Calu3 (cell line): ENCODE results near the gene LRRC57. TPM values are rescaled to one million over a fixed set of nuclear protein-coding genes. Genes with fewer than 3 reads are reported as not detected.

ENCODE experiments used
- BruUV-seq: library from RNA; stranded (reverse); fragments of 400-500 nt; replicated peaks from 2 replicates; lab custom pipeline; 2021; lab: Mats Ljungman, UMichigan
- CTCF ChIA-PET: fragments of 300-600 bp; sonication (Branson Sonifier 250); formaldehyde crosslinking; loops from one replicate; lab custom pipeline; 2022; ENCODE audit warnings: antibody characterized with exemption; lab: Charles Lee
- DNase-seq: peaks from one replicate; pipeline ENCODE4 v3.0.0; 2022
- H3K27ac Mint-ChIP-seq: one replicate; pipeline ENCODE4 v1.8.0; 2022; ENCODE audit warnings: mixed read lengths; ENCODE audit not compliant: unreplicated experiment
- H3K27me3 Mint-ChIP-seq: one replicate; pipeline ENCODE4 v1.8.0; 2022; ENCODE audit warnings: mixed read lengths; ENCODE audit not compliant: unreplicated experiment
- H3K36me3 Mint-ChIP-seq: one replicate; pipeline ENCODE4 v1.8.0; 2022; ENCODE audit warnings: mild to moderate bottlenecking, moderate library complexity, mixed read lengths; ENCODE audit not compliant: insufficient read depth, unreplicated experiment
- H3K4me1 Mint-ChIP-seq: one replicate; pipeline ENCODE4 v1.8.0; 2022; ENCODE audit warnings: mild to moderate bottlenecking, low read depth, mixed read lengths; ENCODE audit not compliant: unreplicated experiment
- H3K4me3 Mint-ChIP-seq: one replicate; pipeline ENCODE4 v1.8.0; 2022; ENCODE audit warnings: mild to moderate bottlenecking, low read depth, moderate library complexity, mixed read lengths; ENCODE audit not compliant: unreplicated experiment
- H3K9me3 Mint-ChIP-seq: one replicate; pipeline ENCODE4 v1.8.0; 2022; ENCODE audit warnings: low read depth, mixed read lengths; ENCODE audit not compliant: unreplicated experiment
- CTCF ChIP-seq: fragments of 200-600 bp; IDR thresholded peaks from one replicate; pipeline ENCODE4 v1.8.0; 2022; ENCODE audit warnings: antibody characterized with exemption; ENCODE audit not compliant: unreplicated experiment
- intact Hi-C: fragments of 100-400 bp; cut with micrococcal nuclease; formaldehyde crosslinking; loops from one replicate; pipeline ENCODE4 v1.10.0; 2022; ENCODE audit not compliant: unreplicated experiment
- total RNA-seq: library from RNA; stranded (reverse); gene quantifications from 2 replicates; pipeline ENCODE4 v1.2.3, GENCODE V29; 2022

The LRRC57 gene
- total RNA-seq, 1 experiment from 2014 or later: 13.7 TPM

DNA sequence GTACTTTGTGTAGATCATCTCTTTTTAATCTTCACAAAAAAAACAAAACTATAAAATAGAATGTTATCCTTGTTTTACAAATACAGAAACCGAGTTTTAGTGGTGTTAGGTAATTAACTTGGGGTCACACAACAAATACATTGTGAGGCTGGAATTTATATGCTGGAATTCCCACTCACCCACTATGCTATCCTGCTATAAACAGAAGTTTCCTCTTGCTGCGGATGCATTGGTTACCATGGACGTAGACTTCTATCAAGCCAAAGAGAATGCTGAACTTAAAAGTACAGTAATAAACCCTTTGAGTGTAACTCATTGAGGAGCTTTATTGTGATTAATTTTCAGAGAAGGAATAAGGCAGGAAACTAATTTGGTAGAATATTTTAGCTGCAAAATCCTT, 44.0 kb downstream of the LRRC57 start:
- CTCF ChIA-PET: no interaction called here
- Mint-ChIP-seq H3K36me3 (no peaks in the 10 kb centered on the region), H3K4me3 (no peak overlapping the region), H3K27ac (no peak overlapping the region), H3K27me3 (no peaks in the 10 kb centered on the region), H3K9me3 (no peaks in the 10 kb centered on the region), H3K4me1 (no peaks in the 10 kb centered on the region)
- no TSS peak for BruUV-seq
- TF ChIP-seq CTCF: no peak
- intact Hi-C loops: loop anchor here (1.0 kb wide), 1 partner anchor 12 kb away; no protein-coding TSS in a partner anchor
- no peak for DNase-seq

GRCh38 chr15:42503825-42504224, 44.8 kb downstream of the LRRC57 start:
- DNase-seq: no peak
- no TSS peak for BruUV-seq
- H3K27ac Mint-ChIP-seq: no peak overlapping the region
- H3K36me3 Mint-ChIP-seq: peaks cover 3% of the 10 kb centered on the region
- CTCF ChIA-PET: no interaction called here
- no peaks in the 10 kb centered on the region for H3K9me3 Mint-ChIP-seq
- TF ChIP-seq CTCF: no peak
- H3K4me1 Mint-ChIP-seq: no peaks in the 10 kb centered on the region
- no peak overlapping the region for H3K4me3 Mint-ChIP-seq
- no peaks in the 10 kb centered on the region for H3K27me3 Mint-ChIP-seq
- intact Hi-C loops: loop anchor here (1.0 kb wide), 1 partner anchor 12 kb away; no protein-coding TSS in a partner anchor

DNA sequence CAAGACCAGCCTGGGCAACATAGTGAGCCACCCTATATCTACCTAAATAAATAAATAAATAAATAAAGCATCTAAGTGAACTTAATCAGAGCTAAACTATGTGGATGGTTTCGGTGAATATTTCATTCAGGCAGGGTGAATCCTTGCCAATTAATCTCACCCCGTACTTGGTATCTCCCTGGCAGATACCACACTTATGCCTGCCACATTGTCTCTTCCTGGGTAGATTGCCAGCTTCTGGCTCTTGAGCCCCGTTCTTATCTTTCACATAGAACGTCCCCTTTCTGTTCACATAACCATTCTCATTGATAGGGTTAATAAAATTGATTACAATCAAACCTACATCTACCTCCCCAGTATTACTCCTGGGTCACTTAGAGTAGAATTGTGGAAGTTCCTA, 46.1 kb downstream of the LRRC57 start:
- CTCF ChIA-PET: interaction anchor here (0.7 kb wide), 1 partner anchor 1554 kb away, joined by 5 read pairs; no protein-coding TSS in a partner anchor
- Mint-ChIP-seq H3K36me3 (peaks cover 3% of the 10 kb centered on the region), H3K4me3 (no peak overlapping the region), H3K27ac (no peak overlapping the region), H3K27me3 (no peaks in the 10 kb centered on the region), H3K4me1 (no peaks in the 10 kb centered on the region), H3K9me3 (no peaks in the 10 kb centered on the region)
- BruUV-seq: no TSS peak
- no peak for DNase-seq
- intact Hi-C loops: no loop called here
- no peak for TF ChIP-seq CTCF

DNA sequence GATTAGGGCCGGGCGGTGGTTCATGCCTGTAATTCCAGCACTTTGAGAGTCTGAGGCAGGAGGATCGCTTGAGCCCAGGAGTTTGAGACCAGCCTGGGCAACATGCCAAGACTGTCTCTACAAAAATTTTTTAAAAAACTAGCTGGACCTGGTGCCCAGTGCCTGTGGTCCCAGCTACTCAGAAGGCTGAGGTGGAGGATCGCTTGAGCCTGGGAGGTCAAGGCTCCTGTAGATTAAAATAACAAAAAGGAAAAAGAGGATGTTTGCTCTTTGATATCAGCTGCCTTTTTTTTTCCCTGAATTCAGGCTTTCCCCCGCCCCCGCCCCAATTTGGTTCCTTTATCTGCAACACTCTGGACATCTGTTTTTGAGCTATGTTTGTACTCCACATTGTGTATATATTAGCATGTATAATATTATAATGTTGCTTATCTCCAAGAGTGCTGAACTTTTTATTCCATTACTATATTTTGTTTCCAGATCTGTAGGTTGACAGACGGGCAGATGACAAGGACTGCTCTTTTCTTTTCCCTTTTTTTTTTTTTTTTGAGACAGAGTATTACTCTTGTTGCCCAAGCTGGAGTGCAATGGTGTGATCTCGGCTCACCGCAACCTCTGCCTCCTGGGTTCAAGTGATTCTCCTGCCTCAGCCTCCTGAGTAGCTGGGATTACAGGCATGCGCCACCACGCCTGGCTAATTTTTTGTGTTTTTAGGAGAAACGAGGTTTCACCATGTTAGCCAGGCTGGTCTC, 48.6 kb downstream of the LRRC57 start:
- no TSS peak for BruUV-seq
- Mint-ChIP-seq H3K36me3 (peaks cover 21% of the 10 kb centered on the region), H3K4me3 (no peak overlapping the region), H3K27me3 (no peaks in the 10 kb centered on the region), H3K4me1 (no peaks in the 10 kb centered on the region), H3K9me3 (no peaks in the 10 kb centered on the region), H3K27ac (no peak overlapping the region)
- intact Hi-C loops: no loop called here
- CTCF ChIA-PET: interaction anchor here (0.5 to 0.6 kb wide), 2 partner anchors 22 to 1962 kb away, joined by 4 to 7 read pairs; no protein-coding TSS in a partner anchor
- no peak for TF ChIP-seq CTCF
- DNase-seq: no peak
